ENCODE measurements around the gene ENGASE.

The ENGASE gene

DNA sequence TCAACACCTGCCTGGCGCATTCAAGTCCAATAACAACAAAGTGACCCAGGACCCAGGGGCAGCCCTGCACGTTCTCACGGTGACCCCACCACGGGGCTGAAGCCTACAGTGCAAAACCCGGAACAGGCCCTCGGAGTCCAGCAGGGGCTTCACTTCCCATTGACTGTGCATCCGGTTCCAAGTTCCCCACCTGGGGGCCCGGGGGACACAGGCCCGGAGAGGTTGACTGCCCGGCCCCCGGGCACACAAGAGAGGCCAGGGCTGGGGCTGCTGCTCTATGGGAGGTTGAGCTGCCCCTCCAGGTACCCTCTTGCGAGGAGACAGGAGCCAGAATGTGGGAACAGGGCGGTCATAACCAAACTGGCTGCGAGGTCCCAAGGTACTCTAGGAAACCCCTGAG is 31.3 kb downstream of the ENGASE start:
- H3K27ac ChIP-seq, result no peak overlapping the region
- no peak overlapping the region for H3K4me3 ChIP-seq

DNA sequence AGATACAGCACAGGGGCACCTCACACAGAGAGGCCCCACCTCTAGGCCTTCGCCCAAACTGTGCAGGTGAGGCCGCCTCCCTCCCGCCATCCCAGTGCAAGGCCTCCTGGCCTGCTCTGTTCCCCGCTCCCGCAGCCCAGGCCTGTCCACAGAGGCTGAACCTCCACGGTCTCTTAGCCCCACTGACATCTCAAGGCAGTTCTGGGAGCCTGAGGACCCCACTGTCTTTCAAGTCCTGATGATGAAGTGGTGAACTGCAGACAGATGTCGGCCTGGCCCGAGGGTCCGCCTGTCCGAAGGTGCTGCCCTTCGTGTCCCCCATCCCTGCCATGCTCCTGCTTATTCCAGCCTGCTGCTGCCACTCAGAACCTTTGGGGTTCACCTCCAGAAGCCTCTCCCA is 32.3 kb downstream of the ENGASE start:
- Histone ChIP-seq H3K4me3 (no peak overlapping the region), H3K27ac (no peak overlapping the region)

DNA sequence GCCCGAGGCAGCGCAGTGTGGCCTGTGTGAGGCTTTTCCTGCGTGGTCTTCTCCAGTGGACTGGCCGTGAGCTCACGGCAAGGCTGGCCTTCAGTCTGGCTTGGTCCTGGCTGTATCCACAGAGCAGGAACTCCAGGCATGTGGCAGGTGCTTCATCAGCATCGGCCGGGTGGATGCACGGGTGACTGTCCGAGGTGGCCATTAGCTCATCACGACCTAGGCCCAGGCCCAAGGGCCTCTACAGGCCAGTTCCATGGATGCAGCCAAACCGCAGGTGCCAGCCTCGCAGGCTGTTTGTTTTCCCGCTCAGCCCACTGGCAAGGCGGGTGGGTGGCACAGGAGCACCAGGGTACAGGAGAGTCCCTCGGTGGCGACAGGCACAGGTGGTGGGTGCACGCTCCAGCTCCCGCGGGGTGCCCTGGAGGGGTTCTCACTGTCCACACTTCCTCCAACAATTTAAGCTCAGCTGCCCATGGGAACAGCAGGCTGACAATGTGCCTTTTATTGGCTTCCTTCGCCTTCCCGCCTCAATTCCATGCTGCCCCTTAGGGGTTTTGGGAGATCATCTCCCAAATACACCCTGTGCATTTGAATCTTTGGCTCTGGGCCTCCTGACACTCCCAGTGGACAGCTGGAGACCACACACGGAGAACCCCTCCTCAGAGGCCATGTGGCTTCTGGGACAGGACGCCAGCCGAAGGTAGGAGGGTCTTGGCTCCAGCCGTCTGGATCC is 33.0 kb downstream of the ENGASE start:
- Histone ChIP-seq H3K27ac (no peak overlapping the region), H3K4me3 (no peak overlapping the region)

DNA sequence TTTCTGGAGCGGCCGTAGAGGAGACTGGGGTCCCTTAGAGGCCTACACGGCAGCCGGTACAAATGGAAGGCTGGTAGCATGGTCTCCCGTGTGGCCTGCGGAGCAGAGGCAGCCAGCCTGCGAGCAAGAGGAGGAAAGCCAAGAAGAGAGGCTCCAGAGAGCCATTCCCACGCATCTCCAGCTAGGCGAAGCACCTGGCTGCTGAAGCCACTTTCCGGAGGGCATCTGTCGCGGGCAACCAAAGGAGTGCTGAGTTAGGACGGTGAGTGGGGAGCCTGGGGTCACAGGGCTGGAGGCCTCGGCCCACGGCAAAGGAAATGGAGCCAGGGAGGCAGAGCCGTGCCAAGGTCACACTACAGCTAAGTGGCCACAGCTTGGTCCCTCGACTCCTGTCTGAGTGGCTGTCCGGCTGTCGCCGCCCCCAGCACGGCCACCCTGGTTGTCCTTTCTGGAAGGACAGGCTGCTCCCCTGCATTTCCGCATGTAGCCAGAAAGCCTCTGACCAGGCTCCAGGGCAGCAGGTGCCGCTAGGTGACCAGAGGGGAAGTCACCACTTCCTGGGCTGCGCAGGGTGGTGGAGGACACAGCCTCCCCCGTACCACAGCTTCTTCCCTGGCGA is 33.7 kb downstream of the ENGASE start:
- H3K4me3 ChIP-seq, result no peak overlapping the region
- no peak overlapping the region for H3K27ac ChIP-seq

DNA sequence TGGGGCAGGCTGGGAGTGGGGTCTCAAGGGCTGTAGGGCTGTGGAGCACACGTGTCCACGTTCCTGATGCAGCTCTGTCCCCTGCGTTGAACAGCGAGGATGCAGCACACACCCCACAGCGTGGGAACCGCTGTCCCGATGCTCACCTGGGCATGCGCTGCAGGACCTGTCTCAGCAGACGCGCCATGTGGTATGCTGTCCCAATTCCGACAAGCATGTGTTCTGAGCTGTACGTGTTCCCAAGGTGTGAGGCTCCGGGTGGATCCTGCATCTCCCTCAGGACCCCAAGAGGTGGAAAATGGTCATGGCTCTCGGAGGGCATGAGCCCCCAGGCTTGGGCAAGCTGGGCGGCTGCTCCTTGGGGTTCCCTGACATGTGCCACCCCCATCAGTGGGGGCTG is 34.2 kb downstream of the ENGASE start:
- Histone ChIP-seq H3K27ac (no peak overlapping the region), H3K4me3 (no peak overlapping the region)

DNA sequence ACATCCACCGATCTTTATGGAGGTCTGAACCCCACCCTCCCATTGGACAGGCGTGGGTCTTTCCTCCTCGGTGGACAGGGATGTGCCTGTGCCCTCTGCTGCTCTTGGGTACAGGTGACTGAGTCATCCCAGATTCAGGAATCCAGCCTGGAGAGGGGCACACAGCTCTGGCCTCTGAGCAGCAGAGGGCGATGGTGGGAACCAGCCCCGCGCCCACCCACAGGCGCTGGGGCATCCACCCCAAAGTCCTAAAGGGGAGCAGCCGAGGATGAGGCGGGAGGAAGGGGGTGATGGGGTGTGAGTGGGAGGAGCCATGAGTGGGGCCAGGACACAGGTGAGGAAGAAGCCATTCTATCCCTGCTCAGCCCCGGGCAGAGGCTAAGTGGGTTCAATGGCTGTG is 35.0 kb downstream of the ENGASE start:
- Histone ChIP-seq H3K27ac (no peak overlapping the region), H3K4me3 (no peak overlapping the region)

DNA sequence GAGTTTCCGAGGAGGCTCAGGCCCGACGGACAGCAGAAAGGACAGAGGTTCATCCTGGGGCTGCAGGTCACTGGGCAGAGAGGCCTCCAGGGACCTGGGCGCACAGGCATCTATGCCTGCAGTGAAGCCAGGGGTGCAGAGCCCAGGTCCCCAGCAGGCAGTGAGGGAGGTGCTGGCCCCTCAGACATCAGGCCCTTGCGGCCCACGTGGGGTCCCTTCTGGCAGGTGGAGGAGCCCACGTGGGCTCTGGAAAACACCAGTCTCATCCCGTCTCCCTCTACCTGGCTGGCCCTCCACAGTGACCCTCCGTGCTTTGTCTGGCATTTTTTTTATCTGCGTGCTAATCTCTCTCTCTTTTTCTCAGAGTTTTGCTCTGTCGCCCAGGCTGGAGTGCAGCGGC is 36.5 kb downstream of the ENGASE start:
- H3K4me3 ChIP-seq, result no peak overlapping the region
- H3K27ac ChIP-seq, result no peak overlapping the region

DNA sequence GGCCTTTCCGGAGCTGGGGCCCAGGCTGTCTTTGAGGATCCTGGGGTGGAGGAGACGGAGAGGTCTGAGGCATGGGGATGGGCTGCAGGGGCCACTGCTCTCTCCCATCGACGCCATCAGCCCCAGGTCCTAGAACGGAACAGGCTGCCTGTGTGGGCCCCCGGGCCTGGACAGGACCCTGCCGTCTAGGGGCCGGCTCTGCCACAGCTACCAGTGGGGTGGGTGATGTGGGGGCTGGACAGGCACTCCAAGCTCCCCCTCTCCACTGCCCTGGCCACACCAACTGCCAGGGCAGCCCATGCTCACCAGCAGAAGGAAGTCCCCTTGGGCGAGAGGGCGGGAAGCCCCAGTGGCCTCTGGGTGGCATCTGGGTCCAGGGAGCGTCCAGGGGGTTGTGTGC is 37.8 kb downstream of the ENGASE start:
- no peak overlapping the region for H3K4me3 ChIP-seq
- H3K27ac ChIP-seq, result no peak overlapping the region

DNA sequence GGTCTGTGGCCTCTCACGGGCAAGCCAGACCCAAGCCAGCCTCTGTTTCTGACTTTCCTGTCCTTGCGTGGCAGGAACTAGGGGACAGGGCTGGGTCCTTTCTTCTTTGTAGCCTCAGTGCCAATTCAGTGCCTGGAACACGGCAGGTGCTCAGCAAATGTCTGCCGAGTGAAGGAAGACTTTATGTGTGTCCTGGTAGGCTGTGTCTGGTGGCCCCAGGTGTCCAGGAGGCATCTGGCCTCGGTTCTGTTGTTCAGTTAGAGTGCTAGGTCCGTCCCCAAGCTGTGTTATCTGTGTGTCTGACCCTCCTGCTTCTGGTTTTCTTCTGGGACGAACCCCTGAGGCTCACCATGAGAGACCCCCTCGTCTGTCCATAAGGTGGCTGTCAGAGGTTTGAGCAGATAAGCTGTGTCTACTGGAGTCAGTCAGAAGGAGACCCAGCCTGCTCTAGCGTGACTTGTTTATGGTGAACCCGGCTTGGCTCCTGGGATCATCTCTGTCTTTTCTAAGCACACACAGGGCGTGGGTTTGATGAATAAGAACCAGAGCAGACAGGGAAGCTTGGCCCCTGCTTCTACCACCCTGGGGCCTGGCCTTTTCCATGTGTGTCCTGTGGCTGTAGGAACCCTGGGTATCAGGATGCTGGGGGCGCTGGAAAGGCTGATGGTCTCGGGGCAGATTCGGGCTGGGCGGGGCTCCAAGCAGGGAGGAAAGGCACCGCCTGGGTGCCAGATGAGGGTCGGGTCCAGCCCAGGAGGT is 39.3 kb downstream of the ENGASE start:
- H3K27ac ChIP-seq, result no peak overlapping the region
- no peak overlapping the region for H3K4me3 ChIP-seq

DNA sequence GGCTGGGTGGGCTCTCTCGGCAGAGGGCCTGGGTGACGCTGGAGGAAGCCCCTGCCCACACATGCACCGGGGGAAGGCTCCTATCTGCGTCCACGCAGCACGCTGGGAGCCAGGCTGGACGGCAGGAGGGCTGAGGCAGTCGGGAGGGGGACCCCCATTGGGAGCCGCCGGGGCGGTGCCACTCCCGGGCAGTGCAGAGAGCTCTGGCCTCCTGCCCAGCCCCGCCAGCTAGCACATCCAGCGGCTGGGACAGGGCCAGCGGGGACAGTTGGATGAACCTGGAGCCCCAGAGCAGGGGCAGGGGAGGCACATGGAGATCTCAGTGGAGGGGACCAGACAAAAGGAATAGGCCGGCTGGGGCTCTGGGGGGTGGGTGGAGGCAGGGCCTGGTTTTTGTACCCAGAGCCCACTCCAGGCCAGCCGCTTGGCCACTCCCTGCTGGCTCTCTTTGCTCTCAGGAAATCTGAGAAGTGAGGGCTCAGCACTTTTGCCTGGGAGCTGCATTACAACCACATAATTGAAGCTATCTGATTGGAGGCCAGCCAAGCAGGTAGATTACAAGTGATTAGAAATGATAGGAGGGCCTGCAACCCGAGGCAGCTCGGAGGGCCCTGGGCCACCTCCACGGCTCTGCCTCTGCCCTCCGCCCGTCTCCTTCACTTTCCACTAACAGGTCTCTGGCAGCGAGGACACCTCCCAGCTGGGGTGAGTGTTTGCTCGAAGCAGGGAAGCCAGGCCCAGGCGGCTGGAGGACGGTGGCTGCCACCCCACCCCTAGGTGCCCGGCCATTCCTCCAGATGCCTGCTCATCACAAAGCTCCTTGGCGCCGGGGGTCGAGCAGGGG is 40.1 kb downstream of the ENGASE start:
- H3K27ac ChIP-seq, result no peak overlapping the region
- H3K4me3 ChIP-seq, result no peak overlapping the region

DNA sequence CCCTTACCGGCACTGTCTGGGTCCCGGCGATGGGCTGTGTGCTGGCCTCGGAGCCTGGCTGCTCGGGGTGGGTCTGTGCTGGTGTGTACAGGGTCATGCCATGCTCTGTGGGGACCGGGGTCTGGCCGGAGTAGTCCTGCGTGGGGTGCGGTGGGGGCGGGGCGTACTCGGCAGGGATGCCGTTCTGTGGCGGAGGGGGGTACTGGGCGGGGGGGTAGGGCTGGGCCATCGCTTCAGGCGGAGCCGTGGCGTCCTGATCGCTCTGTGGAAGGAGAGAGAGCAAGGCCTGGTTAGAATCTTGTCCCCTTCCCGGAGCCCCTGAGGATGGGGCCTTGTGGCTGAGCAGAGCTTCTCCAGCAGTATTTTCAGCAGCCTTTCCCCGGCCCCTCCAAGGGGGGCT is 40.9 kb downstream of the ENGASE start:
- Histone ChIP-seq H3K4me3 (no peak overlapping the region), H3K27ac (no peak overlapping the region)

DNA sequence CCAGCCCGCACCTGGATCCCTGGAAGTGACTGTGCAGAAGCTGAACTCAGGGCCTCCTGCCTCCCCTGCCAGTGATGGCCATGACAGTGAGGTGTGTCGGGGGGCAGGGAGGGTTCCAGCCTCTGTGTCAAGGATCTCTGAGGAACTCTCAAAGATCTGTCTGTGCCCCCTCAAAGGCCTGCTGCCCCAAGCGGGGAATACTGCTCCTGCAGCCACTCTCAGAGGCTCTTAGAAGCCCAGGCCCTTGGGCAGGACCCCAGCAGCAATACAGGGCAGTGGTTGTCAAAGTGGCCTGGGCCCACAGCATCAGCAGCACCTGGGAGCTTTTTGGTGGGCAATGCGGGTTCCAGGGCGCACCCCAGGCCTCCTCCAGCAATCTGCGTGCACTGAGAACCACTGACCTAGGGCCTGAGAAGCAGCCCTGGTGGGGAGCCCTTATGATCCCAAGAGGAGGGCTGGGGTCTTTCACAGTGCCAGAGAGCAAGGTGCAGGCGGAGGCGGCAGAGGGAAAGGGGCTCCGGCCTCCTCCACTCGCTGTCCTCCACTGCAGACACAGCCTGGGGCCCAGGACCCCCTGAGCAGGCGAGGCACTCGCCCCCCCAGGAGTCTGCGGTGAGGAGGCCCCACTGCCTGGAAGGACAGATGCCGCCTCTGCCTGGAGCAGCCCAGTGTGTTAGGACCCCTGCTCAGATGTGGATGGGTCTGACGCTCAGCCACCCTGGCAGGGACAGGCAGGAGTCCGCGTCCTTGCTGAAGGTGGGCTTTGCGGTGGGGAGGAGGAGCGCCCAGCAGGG is 42.1 kb downstream of the ENGASE start:
- no peak overlapping the region for H3K4me3 ChIP-seq
- H3K27ac ChIP-seq, result no peak overlapping the region

DNA sequence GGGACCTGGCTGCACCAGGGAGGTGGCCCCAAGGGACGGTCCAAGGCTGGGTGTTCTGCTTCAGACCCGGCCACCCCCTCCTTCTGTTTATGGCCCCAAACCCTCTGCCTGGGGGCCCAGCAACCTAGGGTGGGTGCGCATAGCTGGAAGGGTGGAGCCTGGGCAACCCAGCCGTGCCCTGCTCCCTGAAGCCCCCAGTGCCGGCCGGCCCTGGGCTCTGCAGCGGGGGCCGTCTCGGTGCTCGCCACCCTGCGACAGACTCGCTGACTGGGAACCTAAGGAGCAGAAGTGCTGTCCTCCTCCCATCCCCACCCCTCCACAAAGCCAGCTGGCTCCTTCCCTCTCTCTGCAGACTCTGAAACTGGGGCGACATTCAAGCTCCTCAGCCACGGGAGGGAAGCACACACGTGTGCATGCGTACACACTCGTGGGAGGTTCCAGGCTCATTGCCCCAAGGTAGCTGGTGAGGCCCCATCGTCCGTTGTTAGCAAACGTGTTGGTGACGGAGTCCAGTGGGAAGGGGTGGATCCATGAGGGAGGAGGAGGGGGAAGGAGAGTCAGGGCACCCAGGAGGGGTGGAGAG is 43.4 kb downstream of the ENGASE start:
- no peak overlapping the region for H3K27ac ChIP-seq
- H3K4me3 ChIP-seq, result no peak overlapping the region

DNA sequence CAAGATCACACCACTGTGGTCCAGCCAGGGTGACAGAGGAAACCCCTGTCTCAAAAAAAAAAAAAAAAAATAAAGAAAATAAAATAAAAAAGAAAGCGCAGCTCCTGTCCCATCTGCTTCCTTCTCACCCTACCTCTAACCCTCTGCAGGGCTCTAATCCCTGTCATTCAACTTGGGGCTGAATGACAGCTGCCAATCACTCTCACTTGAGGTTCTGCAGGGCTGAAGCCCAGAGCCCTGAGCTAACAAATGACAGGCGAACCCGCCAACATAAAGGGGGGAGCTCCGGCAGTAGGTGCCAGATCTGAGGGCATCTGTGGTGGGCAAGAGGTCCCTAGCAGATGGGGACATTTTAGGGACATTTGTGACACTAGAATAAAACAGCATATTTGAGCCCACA is 44.3 kb downstream of the ENGASE start:
- Histone ChIP-seq H3K27ac (no peak overlapping the region), H3K4me3 (no peak overlapping the region)

DNA sequence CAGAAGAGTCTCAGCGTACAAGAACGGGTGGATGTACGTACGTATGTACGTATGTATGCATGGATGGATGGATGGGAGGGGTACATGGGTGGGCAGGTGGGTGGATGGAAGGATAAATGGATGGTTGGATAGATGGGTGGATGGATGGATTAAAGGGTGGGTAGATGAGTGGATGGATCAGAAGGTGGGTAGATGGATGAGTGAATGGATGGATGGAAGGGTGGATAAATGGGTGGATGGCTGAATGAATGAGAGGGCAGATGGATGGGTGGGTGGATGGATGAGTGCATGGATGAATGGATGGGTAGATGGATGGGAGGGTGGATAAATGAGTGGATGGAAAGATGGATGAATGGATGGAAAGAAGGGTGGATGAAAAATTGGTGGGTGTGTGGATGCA is 45.6 kb downstream of the ENGASE start:
- Histone ChIP-seq H3K4me3 (no peak overlapping the region), H3K27ac (no peak overlapping the region)

DNA sequence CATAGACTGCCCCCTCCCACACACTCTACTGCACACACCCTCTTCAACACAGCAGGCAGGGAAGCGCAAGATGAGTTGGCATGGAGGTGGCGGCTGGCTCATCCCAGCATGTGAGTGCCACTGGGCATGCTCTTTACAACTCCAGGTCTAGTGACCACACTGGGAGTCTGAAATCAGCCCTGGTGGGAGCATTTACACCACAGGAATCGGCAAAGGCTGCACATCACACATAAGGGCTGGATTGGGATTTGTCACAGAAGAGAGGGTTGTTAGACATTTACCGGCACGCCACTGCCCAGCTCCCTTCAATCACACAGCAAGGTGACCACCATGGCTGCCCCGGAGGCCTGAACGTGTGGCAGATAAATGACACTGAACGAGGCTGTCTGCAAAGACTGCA is 49.4 kb downstream of the ENGASE start:
- Histone ChIP-seq H3K4me3 (no peak overlapping the region), H3K27ac (no peak overlapping the region)

DNA sequence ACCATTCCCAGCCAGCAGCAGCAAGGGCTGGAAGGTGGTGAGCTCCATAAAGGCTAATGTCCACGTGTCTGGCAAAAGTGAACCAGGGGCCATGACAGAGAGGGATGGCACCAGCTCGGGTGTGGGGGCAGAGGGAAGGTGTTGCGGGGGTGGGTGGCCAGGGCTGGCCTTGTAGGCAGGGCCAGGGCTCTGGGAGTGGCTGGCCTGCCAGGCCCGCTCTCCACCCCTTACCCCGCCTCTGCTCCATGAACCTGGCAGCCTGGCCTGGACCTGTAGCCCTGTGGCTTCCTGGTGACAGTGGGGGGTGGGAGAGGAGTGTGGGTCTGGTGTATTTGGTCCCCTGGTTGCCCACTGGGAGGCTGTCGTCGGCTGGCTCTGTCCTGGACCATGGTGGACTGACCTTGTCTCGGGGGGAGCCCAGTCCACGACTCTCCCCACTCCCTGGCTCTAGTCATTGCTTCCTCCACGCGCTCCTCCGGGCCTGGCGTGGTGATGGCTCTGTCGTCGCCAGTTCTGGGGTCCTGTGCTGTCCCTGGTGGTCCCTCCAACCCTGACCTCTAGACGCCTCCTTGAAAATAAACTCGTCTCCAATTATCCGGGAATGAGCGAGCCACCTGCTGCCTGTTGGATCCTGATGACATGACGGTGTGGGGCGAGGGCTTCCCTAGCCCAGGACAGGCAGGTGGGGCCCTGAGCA is 50.0 kb downstream of the ENGASE start:
- no peak overlapping the region for H3K27ac ChIP-seq
- H3K4me3 ChIP-seq, result no peak overlapping the region

DNA sequence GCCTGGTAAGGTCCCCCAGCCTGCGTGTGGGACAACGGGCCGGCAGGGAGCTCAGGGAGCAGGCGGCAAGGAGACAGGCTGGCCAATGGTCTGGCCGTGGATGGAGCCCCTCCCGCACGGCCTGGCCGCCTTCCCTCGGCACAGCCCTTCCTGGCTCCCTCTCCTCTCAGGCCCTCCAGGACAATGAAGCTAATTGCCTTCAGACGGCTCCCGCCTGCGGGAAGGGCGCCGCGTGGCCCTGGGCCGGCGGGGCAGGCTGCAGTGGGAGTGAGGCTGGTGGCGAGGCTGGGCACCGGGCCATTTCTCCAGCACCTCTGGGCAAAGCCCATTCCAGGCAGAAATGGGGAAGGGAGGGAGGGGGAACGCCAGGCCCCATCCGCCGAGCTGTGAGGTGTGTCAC is 50.9 kb downstream of the ENGASE start:
- H3K27ac ChIP-seq, result no peak overlapping the region
- no peak overlapping the region for H3K4me3 ChIP-seq

DNA sequence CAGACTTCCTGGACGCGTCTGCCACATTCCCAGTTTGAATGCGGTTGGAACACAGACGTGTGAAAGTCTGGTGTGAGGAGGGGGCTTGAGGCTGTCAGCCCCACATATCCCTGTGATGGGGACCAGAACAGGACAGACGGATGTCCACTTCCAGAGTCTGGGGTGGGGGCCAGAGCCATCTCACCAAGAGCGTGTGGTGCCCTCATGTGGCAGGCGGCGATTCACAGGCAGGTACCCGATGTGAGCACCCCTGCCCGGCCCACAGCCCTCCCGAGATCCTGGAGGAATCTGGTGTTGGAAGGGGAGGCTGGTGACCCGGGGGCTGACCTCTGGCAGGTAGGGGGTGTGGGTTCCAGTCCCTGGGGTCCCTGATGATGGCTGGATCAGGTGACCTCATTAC is 51.5 kb downstream of the ENGASE start:
- Histone ChIP-seq H3K27ac (no peak overlapping the region), H3K4me3 (no peak overlapping the region)

All from skin epidermis (tissue), 12 donors.